Coronary artery (tissue), 2 donors: ENCODE data around the gene ZP1.

Experiments used
- DNase-seq: peaks from one replicate; pipeline ENCODE4 v3.0.0-alpha.2; 2017; ENCODE audit warnings: low spot score
- H3K27ac ChIP-seq, 2 donors: fragments of 200-600 bp; sonication (generic); one replicate each; pipeline ENCODE4 v1.5.1; 2016 to 2019
- H3K4me3 ChIP-seq: fragments of 200-600 bp; sonication (generic); 2 replicates; pipeline ENCODE4 v1.5.1; 2016; ENCODE audit warnings: mild to moderate bottlenecking, moderate library complexity
- CTCF ChIP-seq: fragments of 200-600 bp; sonication (generic); IDR thresholded peaks from one replicate; pipeline ENCODE4 v1.5.1; 2019; ENCODE audit warnings: antibody characterized with exemption

Gene ZP1

GRCh38 chr11:60923326-60923725, 56.0 kb downstream of the ZP1 start:
- no peak overlapping the region for H3K4me3 ChIP-seq
- DNase-seq, result no peak
- TF ChIP-seq CTCF, result no peak
- H3K27ac ChIP-seq, result no peak overlapping the region

- H3K4me3 ChIP-seq, result peak overlapping the region; percentile 79
- no peak overlapping the region for H3K27ac ChIP-seq
- no peak for DNase-seq
- TF ChIP-seq CTCF, result no peak
Measured at GRCh38 chr11:60923800-60924109, 56.4 kb downstream of the ZP1 start.

GRCh38 chr11:60924110-60924905, 57.0 kb downstream of the ZP1 start, which contains the start of gene TMEM132A:
TMEM132A (plus strand) TSS chr11:60924460; CDS start chr11:60924634, 174 bp downstream.
- no peak for TF ChIP-seq CTCF
- Histone ChIP-seq H3K27ac (no peak within 1 kb of the TSS), H3K4me3 (peak within 1 kb of the TSS; percentile 79)
- no peak for DNase-seq
